Hepatocyte (in vitro differentiated cells): Measurements from ENCODE around the gene RAB40AL.

ENCODE experiments used
- EZH2 ChIP-seq: fragments of 200-600 bp; sonication (generic); IDR thresholded peaks from 2 replicates; pipeline ENCODE4 v1.6.1; 2016; ENCODE audit warnings: antibody characterized with exemption, mild to moderate bottlenecking, borderline replicate concordance
- EZH2phosphoT487 ChIP-seq: fragments of 200-600 bp; sonication (generic); IDR thresholded peaks from one replicate; pipeline ENCODE4 v1.6.1; 2018; ENCODE audit warnings: antibody characterized with exemption, mild to moderate bottlenecking, low read depth, moderate library complexity; ENCODE audit not compliant: unreplicated experiment, severe bottlenecking
- TF ChIP-seq, protein P1 (sequence below): fragments of 200-600 bp; sonication (generic); IDR thresholded peaks from 2 replicates; pipeline ENCODE4 v1.5.1; 2016; ENCODE audit warnings: antibody characterized with exemption, mild to moderate bottlenecking; ENCODE audit not compliant: poor library complexity

DNA sequence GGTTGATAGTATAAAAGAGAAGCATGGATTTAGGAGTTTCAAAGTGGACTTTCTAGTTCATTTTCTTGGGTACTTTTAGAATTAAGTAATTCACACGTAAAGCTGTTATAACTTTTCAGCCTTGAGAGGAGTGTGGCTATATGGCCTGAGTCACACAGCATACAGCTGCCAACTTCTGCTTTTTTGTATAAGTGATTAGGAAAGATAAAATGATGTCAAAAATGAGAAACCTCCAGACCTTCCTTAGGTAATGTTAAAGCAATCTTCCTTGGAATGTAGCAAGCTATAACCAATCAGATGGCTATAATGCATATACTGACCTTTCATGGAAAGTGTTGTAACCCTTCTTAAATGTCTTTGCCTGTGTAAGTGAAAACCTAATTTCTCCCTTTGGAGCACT lies 39.2 kb downstream of the RAB40AL start:
- TF ChIP-seq, protein P1, sequence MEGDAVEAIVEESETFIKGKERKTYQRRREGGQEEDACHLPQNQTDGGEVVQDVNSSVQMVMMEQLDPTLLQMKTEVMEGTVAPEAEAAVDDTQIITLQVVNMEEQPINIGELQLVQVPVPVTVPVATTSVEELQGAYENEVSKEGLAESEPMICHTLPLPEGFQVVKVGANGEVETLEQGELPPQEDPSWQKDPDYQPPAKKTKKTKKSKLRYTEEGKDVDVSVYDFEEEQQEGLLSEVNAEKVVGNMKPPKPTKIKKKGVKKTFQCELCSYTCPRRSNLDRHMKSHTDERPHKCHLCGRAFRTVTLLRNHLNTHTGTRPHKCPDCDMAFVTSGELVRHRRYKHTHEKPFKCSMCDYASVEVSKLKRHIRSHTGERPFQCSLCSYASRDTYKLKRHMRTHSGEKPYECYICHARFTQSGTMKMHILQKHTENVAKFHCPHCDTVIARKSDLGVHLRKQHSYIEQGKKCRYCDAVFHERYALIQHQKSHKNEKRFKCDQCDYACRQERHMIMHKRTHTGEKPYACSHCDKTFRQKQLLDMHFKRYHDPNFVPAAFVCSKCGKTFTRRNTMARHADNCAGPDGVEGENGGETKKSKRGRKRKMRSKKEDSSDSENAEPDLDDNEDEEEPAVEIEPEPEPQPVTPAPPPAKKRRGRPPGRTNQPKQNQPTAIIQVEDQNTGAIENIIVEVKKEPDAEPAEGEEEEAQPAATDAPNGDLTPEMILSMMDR, result no peak
- TF ChIP-seq EZH2phosphoT487 (no peak), EZH2 (no peak)
